ENCODE results near the gene CPN2. TPM values are rescaled to one million over a fixed set of nuclear protein-coding genes. Genes with fewer than 3 reads are reported as not detected.

The CPN2 gene
- total and polyA plus RNA-seq, 2 of the 13 experiments (the other 11 are each of a cell fraction or from before 2014, with no cell fraction given): 26.7 to 27.7 TPM

- no peak for FAIRE-seq
- Histone ChIP-seq H2AFZ (ENCODE audit: low read length) (no peak overlapping the region), H3K4me1 (ENCODE audit: insufficient read depth, low read length) (peaks cover 13% of the 10 kb centered on the region), H3K27ac (ENCODE audit: extremely low read length, insufficient read depth, low read length) (no peak overlapping the region), H3K9ac (ENCODE audit: insufficient read depth, low read depth, low read length) (no peak overlapping the region), H3K4me2 (ENCODE audit: low read depth, low read length) (no peak overlapping the region), H4K20me1 (ENCODE audit: insufficient read depth, low read length) (no peaks in the 10 kb centered on the region), H3K79me2 (ENCODE audit: insufficient read depth, low read length) (no peaks in the 10 kb centered on the region), H3K9me3 (ENCODE audit: low read length) (no peaks in the 10 kb centered on the region), H3K4me3 (replicated peaks in 1 of 3; ENCODE audit: insufficient read depth in 1 of 3, low read depth in 2 of 3, low read length in 3 of 3) (no peak overlapping the region), H3K27me3 (ENCODE audit: control insufficient read depth in 1 of 2, insufficient read depth in 2 of 2, low read length in 2 of 2) (peaks cover 15 to 75% of the 10 kb centered on the region in 2 experiments; a peak in 4 of 5 replicates), H3K36me3 (replicated peaks in 1 of 2; ENCODE audit: control insufficient read depth in 1 of 2, insufficient read depth in 2 of 2, low read length in 2 of 2) (no peaks in the 10 kb centered on the region)
- DNase-seq (ENCODE audit: low spot score): no peak
- BruUV-seq (replicated peaks): no TSS peak
- in situ Hi-C loops (cut with HindIII; ENCODE audit: extremely low pct_ligation_motif_present, low pct_unique_long_range_greater_than_20kb) (no loop called here), intact Hi-C loops (cut with micrococcal nuclease; ENCODE audit: unreplicated experiment) (no loop called here)
- ChIA-PET POLR2A (interaction anchor here (1.3 kb wide), 1 partner anchor 307 kb away, joined by 3 read pairs; the partner anchor contains the start of gene LSG1), CTCF (ENCODE audit: low intra/inter-chr PET ratio, low total read pairs) (no interaction called here)
- no peak; the same call in 2 of the 3 replicates for ATAC-seq
- 36% methylated on average over 10 of the region's 20 CpGs for WGBS (ENCODE audit: low lambda C conversion rate)
- no peak for TF ChIP-seq LRRFIP1 (CRISPR knock-in tag; conservative IDR thresholded peaks at IDR 0.05)
- TF ChIP-seq, protein P1, sequence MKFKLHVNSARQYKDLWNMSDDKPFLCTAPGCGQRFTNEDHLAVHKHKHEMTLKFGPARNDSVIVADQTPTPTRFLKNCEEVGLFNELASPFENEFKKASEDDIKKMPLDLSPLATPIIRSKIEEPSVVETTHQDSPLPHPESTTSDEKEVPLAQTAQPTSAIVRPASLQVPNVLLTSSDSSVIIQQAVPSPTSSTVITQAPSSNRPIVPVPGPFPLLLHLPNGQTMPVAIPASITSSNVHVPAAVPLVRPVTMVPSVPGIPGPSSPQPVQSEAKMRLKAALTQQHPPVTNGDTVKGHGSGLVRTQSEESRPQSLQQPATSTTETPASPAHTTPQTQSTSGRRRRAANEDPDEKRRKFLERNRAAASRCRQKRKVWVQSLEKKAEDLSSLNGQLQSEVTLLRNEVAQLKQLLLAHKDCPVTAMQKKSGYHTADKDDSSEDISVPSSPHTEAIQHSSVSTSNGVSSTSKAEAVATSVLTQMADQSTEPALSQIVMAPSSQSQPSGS (CRISPR knock-in tag; IDR thresholded peaks at IDR 0.05): no peak
- TF ChIP-seq SETDB1 (CRISPR knock-in tag; IDR thresholded peaks at IDR 0.05; ENCODE audit: borderline replicate concordance): no peak
- TF ChIP-seq ZBTB4 (CRISPR knock-in tag; IDR thresholded peaks at IDR 0.05; ENCODE audit: borderline replicate concordance): no peak
- TF ChIP-seq ZNF33B (CRISPR knock-in tag; IDR thresholded peaks at IDR 0.05): no peak
- no peak for TF ChIP-seq ZNF10 (CRISPR knock-in tag; IDR thresholded peaks at IDR 0.05; ENCODE audit: borderline replicate concordance, low read depth)
- no peak for TF ChIP-seq TOE1 (CRISPR knock-in tag; IDR thresholded peaks at IDR 0.05)
- TF ChIP-seq, protein P2, sequence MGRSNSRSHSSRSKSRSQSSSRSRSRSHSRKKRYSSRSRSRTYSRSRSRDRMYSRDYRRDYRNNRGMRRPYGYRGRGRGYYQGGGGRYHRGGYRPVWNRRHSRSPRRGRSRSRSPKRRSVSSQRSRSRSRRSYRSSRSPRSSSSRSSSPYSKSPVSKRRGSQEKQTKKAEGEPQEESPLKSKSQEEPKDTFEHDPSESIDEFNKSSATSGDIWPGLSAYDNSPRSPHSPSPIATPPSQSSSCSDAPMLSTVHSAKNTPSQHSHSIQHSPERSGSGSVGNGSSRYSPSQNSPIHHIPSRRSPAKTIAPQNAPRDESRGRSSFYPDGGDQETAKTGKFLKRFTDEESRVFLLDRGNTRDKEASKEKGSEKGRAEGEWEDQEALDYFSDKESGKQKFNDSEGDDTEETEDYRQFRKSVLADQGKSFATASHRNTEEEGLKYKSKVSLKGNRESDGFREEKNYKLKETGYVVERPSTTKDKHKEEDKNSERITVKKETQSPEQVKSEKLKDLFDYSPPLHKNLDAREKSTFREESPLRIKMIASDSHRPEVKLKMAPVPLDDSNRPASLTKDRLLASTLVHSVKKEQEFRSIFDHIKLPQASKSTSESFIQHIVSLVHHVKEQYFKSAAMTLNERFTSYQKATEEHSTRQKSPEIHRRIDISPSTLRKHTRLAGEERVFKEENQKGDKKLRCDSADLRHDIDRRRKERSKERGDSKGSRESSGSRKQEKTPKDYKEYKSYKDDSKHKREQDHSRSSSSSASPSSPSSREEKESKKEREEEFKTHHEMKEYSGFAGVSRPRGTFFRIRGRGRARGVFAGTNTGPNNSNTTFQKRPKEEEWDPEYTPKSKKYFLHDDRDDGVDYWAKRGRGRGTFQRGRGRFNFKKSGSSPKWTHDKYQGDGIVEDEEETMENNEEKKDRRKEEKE (IDR thresholded peaks at IDR 0.05): no peak
Measured at GRCh38 chr3:194364652-194365434, 13.7 kb upstream of the CPN2 start.
